Measurements from ENCODE around the gene RELN.
"Not testable (repeated sequence)": the region's sequence is repeated elsewhere in the genome, so short reads cannot be mapped to it uniquely, and the experiment has no call there.

The RELN gene

GRCh38 chr7:103914147-103914899 lies 75.1 kb downstream of the RELN start:
- no peak overlapping the region for H3K4me3 ChIP-seq (ENCODE audit: low read length)

GRCh38 chr7:103912891-103913605 lies 76.4 kb downstream of the RELN start:
- Histone ChIP-seq H3K27ac (ENCODE audit: low read length) (no peak overlapping the region), H3K36me3 (ENCODE audit: control insufficient read depth, low read depth, low read length) (no peaks in the 10 kb centered on the region), H3K4me1 (ENCODE audit: control insufficient read depth, low read depth, low read length) (no peaks in the 10 kb centered on the region), H3K4me3 (ENCODE audit: low read length) (no peak overlapping the region), H3K9ac (ENCODE audit: low read length) (no peak overlapping the region), H3K27me3 (ENCODE audit: control insufficient read depth, insufficient read depth, low read length) (no peaks in the 10 kb centered on the region), H3K9me3 (ENCODE audit: control insufficient read depth, low read depth, low read length) (no peaks in the 10 kb centered on the region)

More at GRCh38 chr7:103914147-103914899, 75.1 kb downstream of the RELN start:
- Histone ChIP-seq H3K9ac (ENCODE audit: low read length) (no peak overlapping the region), H3K4me1 (ENCODE audit: control insufficient read depth, low read depth, low read length) (no peaks in the 10 kb centered on the region), H3K9me3 (ENCODE audit: control insufficient read depth, low read depth, low read length) (no peaks in the 10 kb centered on the region), H3K36me3 (ENCODE audit: control insufficient read depth, low read depth, low read length) (no peaks in the 10 kb centered on the region), H3K27me3 (ENCODE audit: control insufficient read depth, insufficient read depth, low read length) (no peaks in the 10 kb centered on the region), H3K27ac (ENCODE audit: low read length) (no peak overlapping the region)

GRCh38 chr7:103911015-103911414 lies 78.4 kb downstream of the RELN start:
- not testable (repeated sequence) for H3K4me1 ChIP-seq (ENCODE audit: control insufficient read depth, low read depth, low read length); H3K36me3 ChIP-seq (ENCODE audit: control insufficient read depth, low read depth, low read length); H3K9ac ChIP-seq (ENCODE audit: low read length); H3K27ac ChIP-seq (ENCODE audit: low read length); H3K9me3 ChIP-seq (ENCODE audit: control insufficient read depth, low read depth, low read length); H3K4me3 ChIP-seq (ENCODE audit: low read length); H3K27me3 ChIP-seq (ENCODE audit: control insufficient read depth, insufficient read depth, low read length)

GRCh38 chr7:103905997-103906396 lies 83.5 kb downstream of the RELN start:
- Histone ChIP-seq H3K4me1 (ENCODE audit: control insufficient read depth, low read depth, low read length) (no peaks in the 10 kb centered on the region), H3K27ac (ENCODE audit: low read length) (no peak overlapping the region), H3K4me3 (ENCODE audit: low read length) (no peak overlapping the region), H3K9ac (ENCODE audit: low read length) (no peak overlapping the region), H3K27me3 (ENCODE audit: control insufficient read depth, insufficient read depth, low read length) (no peaks in the 10 kb centered on the region), H3K36me3 (ENCODE audit: control insufficient read depth, low read depth, low read length) (no peaks in the 10 kb centered on the region), H3K9me3 (ENCODE audit: control insufficient read depth, low read depth, low read length) (no peaks in the 10 kb centered on the region)

GRCh38 chr7:103902917-103903316 lies 86.5 kb downstream of the RELN start:
- no peaks in the 10 kb centered on the region for H3K4me1 ChIP-seq (ENCODE audit: control insufficient read depth, low read depth, low read length)
- H3K4me3 ChIP-seq (ENCODE audit: low read length), result no peak overlapping the region
- H3K36me3 ChIP-seq (ENCODE audit: control insufficient read depth, low read depth, low read length), result no peaks in the 10 kb centered on the region
- no peaks in the 10 kb centered on the region for H3K27me3 ChIP-seq (ENCODE audit: control insufficient read depth, insufficient read depth, low read length)
- no peak overlapping the region for H3K9ac ChIP-seq (ENCODE audit: low read length)
- no peak overlapping the region for H3K27ac ChIP-seq (ENCODE audit: low read length)
- no peaks in the 10 kb centered on the region for H3K9me3 ChIP-seq (ENCODE audit: control insufficient read depth, low read depth, low read length)

GRCh38 chr7:103896826-103897225 lies 92.6 kb downstream of the RELN start:
- not testable (repeated sequence) for H3K9me3 ChIP-seq (ENCODE audit: control insufficient read depth, low read depth, low read length); H3K4me1 ChIP-seq (ENCODE audit: control insufficient read depth, low read depth, low read length); H3K27ac ChIP-seq (ENCODE audit: low read length); H3K9ac ChIP-seq (ENCODE audit: low read length); H3K4me3 ChIP-seq (ENCODE audit: low read length); H3K36me3 ChIP-seq (ENCODE audit: control insufficient read depth, low read depth, low read length); H3K27me3 ChIP-seq (ENCODE audit: control insufficient read depth, insufficient read depth, low read length)

- Histone ChIP-seq H3K4me3 (ENCODE audit: low read length) (no peak overlapping the region), H3K36me3 (ENCODE audit: control insufficient read depth, low read depth, low read length) (no peaks in the 10 kb centered on the region), H3K4me1 (ENCODE audit: control insufficient read depth, low read depth, low read length) (no peaks in the 10 kb centered on the region), H3K9me3 (ENCODE audit: control insufficient read depth, low read depth, low read length) (no peaks in the 10 kb centered on the region), H3K9ac (ENCODE audit: low read length) (no peak overlapping the region), H3K27ac (ENCODE audit: low read length) (no peak overlapping the region), H3K27me3 (ENCODE audit: control insufficient read depth, insufficient read depth, low read length) (no peaks in the 10 kb centered on the region)
Measured at GRCh38 chr7:103894656-103895596, 94.5 kb downstream of the RELN start.

- H3K9ac ChIP-seq (ENCODE audit: low read length), result no peak overlapping the region
- no peaks in the 10 kb centered on the region for H3K4me1 ChIP-seq (ENCODE audit: control insufficient read depth, low read depth, low read length)
- H3K27ac ChIP-seq (ENCODE audit: low read length), result no peak overlapping the region
- H3K4me3 ChIP-seq (ENCODE audit: low read length), result no peak overlapping the region
- no peaks in the 10 kb centered on the region for H3K36me3 ChIP-seq (ENCODE audit: control insufficient read depth, low read depth, low read length)
- no peaks in the 10 kb centered on the region for H3K27me3 ChIP-seq (ENCODE audit: control insufficient read depth, insufficient read depth, low read length)
- H3K9me3 ChIP-seq (ENCODE audit: control insufficient read depth, low read depth, low read length), result no peaks in the 10 kb centered on the region
Measured at GRCh38 chr7:103893350-103893749, 96.1 kb downstream of the RELN start.

- no peak overlapping the region for H3K4me3 ChIP-seq (ENCODE audit: low read length)
- no peak overlapping the region for H3K9ac ChIP-seq (ENCODE audit: low read length)
- no peaks in the 10 kb centered on the region for H3K36me3 ChIP-seq (ENCODE audit: control insufficient read depth, low read depth, low read length)
- no peaks in the 10 kb centered on the region for H3K9me3 ChIP-seq (ENCODE audit: control insufficient read depth, low read depth, low read length)
- no peaks in the 10 kb centered on the region for H3K27me3 ChIP-seq (ENCODE audit: control insufficient read depth, insufficient read depth, low read length)
- H3K27ac ChIP-seq (ENCODE audit: low read length), result no peak overlapping the region
- H3K4me1 ChIP-seq (ENCODE audit: control insufficient read depth, low read depth, low read length), result no peaks in the 10 kb centered on the region
Measured at GRCh38 chr7:103889451-103889850, 100.0 kb downstream of the RELN start.

GRCh38 chr7:103888603-103889153 lies 100.8 kb downstream of the RELN start:
- Histone ChIP-seq H3K9me3 (ENCODE audit: control insufficient read depth, low read depth, low read length) (no peaks in the 10 kb centered on the region), H3K9ac (ENCODE audit: low read length) (no peak overlapping the region), H3K4me3 (ENCODE audit: low read length) (no peak overlapping the region), H3K27ac (ENCODE audit: low read length) (no peak overlapping the region), H3K4me1 (ENCODE audit: control insufficient read depth, low read depth, low read length) (no peaks in the 10 kb centered on the region), H3K27me3 (ENCODE audit: control insufficient read depth, insufficient read depth, low read length) (no peaks in the 10 kb centered on the region), H3K36me3 (ENCODE audit: control insufficient read depth, low read depth, low read length) (no peaks in the 10 kb centered on the region)

All from iPS-18a (cell line).